Lung (tissue), 12 donors: Measurements from ENCODE around the gene GSTM5. TPM values are rescaled to one million over a fixed set of nuclear protein-coding genes. Genes with fewer than 3 reads are reported as not detected.

Source experiments
- ATAC-seq: fragments of 200-7000 bp; cut with Tn5 transposase; one replicate; pipeline ENCODE4 v1.9.1; 2020; ENCODE audit warnings: moderate number of reproducible peaks; ENCODE audit not compliant: insufficient read depth, low FRiP score
- DNase-seq, 3 donors: peaks; one replicate each; pipeline ENCODE4 v3.0.0-alpha.2; 2013 to 2017
- H3K27ac ChIP-seq, 2 donors: one replicate each; pipeline ENCODE4 v1.5.1; 2013; ENCODE audit warnings: mild to moderate bottlenecking in 2 of 2, moderate library complexity in 2 of 2, control low read depth in 1 of 2, inconsistent platforms in 1 of 2, low read depth in 1 of 2, low read length in 1 of 2
- H3K27me3 ChIP-seq, 3 donors: one replicate each; pipeline ENCODE4 v1.5.1; 2013; ENCODE audit warnings: low read length in 2 of 3; ENCODE audit not compliant: control insufficient read depth in 3 of 3, insufficient read depth in 3 of 3
- H3K36me3 ChIP-seq, 4 donors: one replicate each; pipeline ENCODE4 v1.5.1; 2013; ENCODE audit warnings: low read length in 4 of 4, mild to moderate bottlenecking in 1 of 4, moderate library complexity in 1 of 4; ENCODE audit not compliant: control insufficient read depth in 4 of 4, insufficient read depth in 4 of 4
- H3K4me1 ChIP-seq, 5 donors: one replicate each; pipeline ENCODE4 v1.5.1; 2013; ENCODE audit warnings: low read length in 5 of 5, mild to moderate bottlenecking in 2 of 5, moderate library complexity in 1 of 5; ENCODE audit not compliant: control insufficient read depth in 5 of 5, insufficient read depth in 5 of 5
- H3K4me3 ChIP-seq: one replicate; pipeline ENCODE4 v1.5.1; 2013; ENCODE audit warnings: mild to moderate bottlenecking, control low read depth, moderate library complexity
- H3K9ac ChIP-seq, 2 donors: one replicate each; pipeline ENCODE4 v1.5.1; 2013; ENCODE audit warnings: low read length in 2 of 2, control low read depth in 1 of 2; ENCODE audit not compliant: insufficient read depth in 1 of 2
- H3K9me3 ChIP-seq, 4 donors: one replicate each; pipeline ENCODE4 v1.5.1; 2013; ENCODE audit warnings: low read length in 3 of 4, mild to moderate bottlenecking in 1 of 4, moderate library complexity in 1 of 4; ENCODE audit not compliant: control insufficient read depth in 4 of 4, insufficient read depth in 3 of 4
- WGBS, 2 donors: extraction: QIAGEN DNeasy Blood & Tissue Kit; methylation state at CpG; one replicate each; pipeline ENCODE4 v1.1.7; 2013; 5-methylcytosine and 5-hydroxymethylcytosine counted together
- polyA plus RNA-seq, 2 donors: library from polyadenylated mRNA; stranded (reverse); fragments of 200-250 nt; gene quantifications; one replicate each; pipeline ENCODE4 v1.2.1, GENCODE V29; 2013
- total RNA-seq, 2 donors: library from RNA; depleted of rRNA in 1 of 2; stranded (reverse); fragments of >200 nt in 1 of 2; gene quantifications; one replicate each; pipeline ENCODE4 v1.2.1, GENCODE V29; 2014 to 2021
- TF ChIP-seq, protein P1 (sequence below): IDR thresholded peaks from 2 replicates; pipeline ENCODE4 v1.5.1; 2012; ENCODE audit warnings: mild to moderate bottlenecking; ENCODE audit errors: control extremely low read depth, extremely low read depth
- donor health status: control.
- donor health status: control.
- donor health status: Bipolar disorder and iron deficiency.
- donor health status: healthy.
- donor health status: DM: yes; HTN: yes; CAD: no.

Gene GSTM5
- total and polyA plus RNA-seq, 4 donors = 2.9 to 23.7 (median 7.0) TPM

DNA sequence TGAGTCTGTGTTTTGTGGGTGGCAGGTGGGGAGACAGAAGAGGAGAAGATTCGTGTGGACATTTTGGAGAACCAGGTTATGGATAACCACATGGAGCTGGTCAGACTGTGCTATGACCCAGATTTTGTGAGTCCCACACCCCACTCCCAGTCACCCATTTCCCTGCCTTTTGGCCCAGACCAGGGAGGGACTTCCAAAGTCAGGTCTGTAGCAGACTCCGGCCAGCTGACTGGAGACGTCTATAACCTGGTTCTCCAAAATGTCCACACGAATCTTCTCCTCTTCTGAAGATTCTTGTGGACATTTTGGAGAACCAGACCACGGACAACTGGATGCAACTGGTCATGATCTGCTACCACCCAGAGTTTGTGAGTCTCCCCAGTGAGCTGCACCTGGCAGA is 1.6 kb downstream of the GSTM5 start:
- TF ChIP-seq, protein P1, sequence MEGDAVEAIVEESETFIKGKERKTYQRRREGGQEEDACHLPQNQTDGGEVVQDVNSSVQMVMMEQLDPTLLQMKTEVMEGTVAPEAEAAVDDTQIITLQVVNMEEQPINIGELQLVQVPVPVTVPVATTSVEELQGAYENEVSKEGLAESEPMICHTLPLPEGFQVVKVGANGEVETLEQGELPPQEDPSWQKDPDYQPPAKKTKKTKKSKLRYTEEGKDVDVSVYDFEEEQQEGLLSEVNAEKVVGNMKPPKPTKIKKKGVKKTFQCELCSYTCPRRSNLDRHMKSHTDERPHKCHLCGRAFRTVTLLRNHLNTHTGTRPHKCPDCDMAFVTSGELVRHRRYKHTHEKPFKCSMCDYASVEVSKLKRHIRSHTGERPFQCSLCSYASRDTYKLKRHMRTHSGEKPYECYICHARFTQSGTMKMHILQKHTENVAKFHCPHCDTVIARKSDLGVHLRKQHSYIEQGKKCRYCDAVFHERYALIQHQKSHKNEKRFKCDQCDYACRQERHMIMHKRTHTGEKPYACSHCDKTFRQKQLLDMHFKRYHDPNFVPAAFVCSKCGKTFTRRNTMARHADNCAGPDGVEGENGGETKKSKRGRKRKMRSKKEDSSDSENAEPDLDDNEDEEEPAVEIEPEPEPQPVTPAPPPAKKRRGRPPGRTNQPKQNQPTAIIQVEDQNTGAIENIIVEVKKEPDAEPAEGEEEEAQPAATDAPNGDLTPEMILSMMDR = no peak
- Histone ChIP-seq H3K4me1 (peaks cover 0 to 3% (median 0%) of the 10 kb centered on the region in 5 donors), H3K27me3 (no peaks in the 10 kb centered on the region), H3K4me3 (no peak overlapping the region), H3K36me3 (peaks cover 0 to 2% (median 0%) of the 10 kb centered on the region in 4 donors), H3K27ac (no peak overlapping the region), H3K9ac (no peak overlapping the region), H3K9me3 (no peaks in the 10 kb centered on the region)
- DNase-seq (no peak), ATAC-seq (no peak)
- WGBS, 2 donors = 89 to 92% methylated on average over 5 of the region's 5 CpGs

DNA sequence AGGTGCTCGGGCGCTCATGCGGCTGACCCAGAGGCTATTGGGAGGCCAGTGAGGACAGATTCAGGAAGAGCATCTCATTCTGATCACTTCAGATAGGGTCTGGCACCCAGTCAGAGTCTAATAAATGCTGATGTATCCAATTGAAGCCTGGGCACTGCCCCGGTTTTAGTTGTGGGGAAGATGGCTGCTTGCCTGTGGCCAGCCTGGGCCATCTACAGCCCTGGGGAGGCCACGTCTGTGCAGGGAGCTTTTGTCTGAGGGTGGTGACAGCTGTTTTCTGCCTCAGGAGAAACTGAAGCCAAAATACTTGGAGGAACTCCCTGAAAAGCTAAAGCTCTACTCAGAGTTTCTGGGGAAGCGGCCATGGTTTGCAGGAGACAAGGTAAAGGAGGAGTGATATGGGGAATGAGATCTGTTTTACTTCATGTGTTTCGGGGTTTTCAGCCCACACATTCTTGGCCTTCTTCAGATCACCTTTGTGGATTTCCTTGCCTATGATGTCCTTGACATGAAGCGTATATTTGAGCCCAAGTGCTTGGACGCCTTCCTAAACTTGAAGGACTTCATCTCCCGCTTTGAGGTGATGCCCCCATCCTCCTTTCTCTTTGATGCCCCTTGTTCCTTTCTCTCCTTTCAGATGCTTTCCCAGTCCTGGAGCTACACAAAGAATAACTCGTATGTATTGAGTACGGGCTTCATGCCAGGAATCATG is 2.8 kb downstream of the GSTM5 start:
- H3K36me3 ChIP-seq = peaks cover 0 to 2% (median 0%) of the 10 kb centered on the region in 4 donors
- no peak for ATAC-seq
- no peak overlapping the region for H3K27ac ChIP-seq
- TF ChIP-seq, protein P1 = no peak
- H3K4me3 ChIP-seq = no peak overlapping the region
- WGBS, 2 donors = 89 to 93% methylated on average over 12 of the region's 12 CpGs
- no peak overlapping the region for H3K9ac ChIP-seq
- peaks cover 0 to 3% (median 0%) of the 10 kb centered on the region in 5 donors for H3K4me1 ChIP-seq
- H3K9me3 ChIP-seq = no peaks in the 10 kb centered on the region
- no peak for DNase-seq
- H3K27me3 ChIP-seq = no peaks in the 10 kb centered on the region

DNA sequence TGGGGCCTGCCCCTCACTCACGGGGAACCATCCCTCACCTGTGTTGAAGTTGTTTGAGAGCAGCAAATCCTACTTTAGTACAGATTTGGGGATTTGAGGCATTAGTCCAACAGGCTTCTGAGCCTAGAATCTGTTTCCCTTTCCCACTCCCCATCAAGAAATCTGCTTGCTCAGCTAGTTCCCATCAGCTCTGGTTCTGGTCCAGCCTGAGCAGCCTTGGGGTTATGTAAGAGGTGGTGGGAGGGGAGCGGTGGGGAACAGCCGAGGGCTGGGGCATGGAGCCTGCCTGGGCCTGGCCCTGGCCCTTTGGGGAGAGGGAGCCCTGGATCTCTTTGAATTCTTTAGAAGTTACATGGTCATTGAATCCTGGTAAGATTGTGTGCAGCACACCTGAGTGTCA is 4.1 kb downstream of the GSTM5 start:
- DNase-seq (peak in 2 of 3 donors; percentile 34 to 52), ATAC-seq (no peak)
- TF ChIP-seq, protein P1 = no peak
- Histone ChIP-seq H3K27ac (no peak overlapping the region), H3K9ac (no peak overlapping the region), H3K4me3 (no peak overlapping the region), H3K9me3 (no peaks in the 10 kb centered on the region), H3K27me3 (no peaks in the 10 kb centered on the region), H3K36me3 (peaks cover 0 to 2% (median 0%) of the 10 kb centered on the region in 4 donors), H3K4me1 (peaks cover 0 to 3% (median 0%) of the 10 kb centered on the region in 5 donors)
- 85 to 93% methylated on average over 3 of the region's 3 CpGs for WGBS, 2 donors
